ENCODE results near the gene IL24. TPM values are rescaled to one million over a fixed set of nuclear protein-coding genes. Genes with fewer than 3 reads are reported as not detected.

Gene IL24
- polyA plus RNA-seq, 2 donors, result not detected

GRCh38 chr1:206875752-206876377, 21.4 kb upstream of the IL24 start:
- no peak overlapping the region for H3K4me3 ChIP-seq (ENCODE audit: low read depth in 1 of 2, low read length in 2 of 2)
- H3K4me1 ChIP-seq (ENCODE audit: control insufficient read depth in 2 of 2, insufficient read depth in 2 of 2, low read length in 1 of 2), result no peaks in the 10 kb centered on the region
- no peak overlapping the region for H3K27ac ChIP-seq (ENCODE audit: low read depth in 2 of 2, low read length in 1 of 2)
- no peaks in the 10 kb centered on the region for H3K36me3 ChIP-seq (ENCODE audit: control insufficient read depth in 2 of 2, insufficient read depth in 2 of 2, low read length in 1 of 2)
- 81 to 85% methylated on average over 3 of the region's 3 CpGs for WGBS, 2 donors
- peaks cover 2 to 4% of the 10 kb centered on the region in 2 donors for H3K9me3 ChIP-seq (ENCODE audit: control insufficient read depth in 2 of 2, insufficient read depth in 1 of 2, low read depth in 1 of 2, low read length in 1 of 2)
- no peaks in the 10 kb centered on the region for H3K27me3 ChIP-seq (ENCODE audit: control insufficient read depth in 1 of 2, insufficient read depth in 2 of 2, low read length in 2 of 2)

GRCh38 chr1:206878456-206878855, 18.8 kb upstream of the IL24 start:
- H3K9me3 ChIP-seq (ENCODE audit: control insufficient read depth in 2 of 2, insufficient read depth in 1 of 2, low read depth in 1 of 2, low read length in 1 of 2), result peaks cover 2 to 4% of the 10 kb centered on the region in 2 donors
- no peak overlapping the region for H3K27ac ChIP-seq (ENCODE audit: low read depth in 2 of 2, low read length in 1 of 2)
- no peaks in the 10 kb centered on the region for H3K27me3 ChIP-seq (ENCODE audit: control insufficient read depth in 1 of 2, insufficient read depth in 2 of 2, low read length in 2 of 2)
- no peaks in the 10 kb centered on the region for H3K36me3 ChIP-seq (ENCODE audit: control insufficient read depth in 2 of 2, insufficient read depth in 2 of 2, low read length in 1 of 2)
- no peak overlapping the region for H3K4me3 ChIP-seq (ENCODE audit: low read depth in 1 of 2, low read length in 2 of 2)
- H3K4me1 ChIP-seq (ENCODE audit: control insufficient read depth in 2 of 2, insufficient read depth in 2 of 2, low read length in 1 of 2), result no peaks in the 10 kb centered on the region

DNA sequence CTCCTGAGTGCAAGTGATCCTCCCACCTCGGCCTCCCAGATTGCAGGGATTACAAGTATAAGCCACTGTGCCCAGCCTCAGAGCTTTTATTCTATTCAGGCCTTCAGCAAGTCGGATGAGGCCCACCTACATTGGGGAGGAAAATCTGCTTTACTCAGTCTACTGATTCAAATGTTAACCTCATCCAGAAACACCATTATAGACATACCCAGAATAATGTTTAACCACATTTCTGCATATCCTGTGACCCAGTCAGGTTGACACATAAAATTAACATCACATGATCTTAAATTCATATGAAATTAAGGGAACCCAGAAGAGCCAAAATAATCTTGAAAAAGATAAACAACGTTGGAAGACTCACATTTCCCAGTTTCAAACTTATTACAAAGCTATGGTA, 16.9 kb upstream of the IL24 start:
- Histone ChIP-seq H3K27ac (ENCODE audit: low read depth in 2 of 2, low read length in 1 of 2) (no peak overlapping the region), H3K4me1 (ENCODE audit: control insufficient read depth in 2 of 2, insufficient read depth in 2 of 2, low read length in 1 of 2) (no peaks in the 10 kb centered on the region), H3K4me3 (ENCODE audit: low read depth in 1 of 2, low read length in 2 of 2) (no peak overlapping the region), H3K9me3 (ENCODE audit: control insufficient read depth in 2 of 2, insufficient read depth in 1 of 2, low read depth in 1 of 2, low read length in 1 of 2) (peaks cover 2 to 4% of the 10 kb centered on the region in 2 donors), H3K36me3 (ENCODE audit: control insufficient read depth in 2 of 2, insufficient read depth in 2 of 2, low read length in 1 of 2) (no peaks in the 10 kb centered on the region), H3K27me3 (ENCODE audit: control insufficient read depth in 1 of 2, insufficient read depth in 2 of 2, low read length in 2 of 2) (no peaks in the 10 kb centered on the region)
- WGBS, 2 donors, result 79 to 82% methylated on average over 3 of the region's 3 CpGs

DNA sequence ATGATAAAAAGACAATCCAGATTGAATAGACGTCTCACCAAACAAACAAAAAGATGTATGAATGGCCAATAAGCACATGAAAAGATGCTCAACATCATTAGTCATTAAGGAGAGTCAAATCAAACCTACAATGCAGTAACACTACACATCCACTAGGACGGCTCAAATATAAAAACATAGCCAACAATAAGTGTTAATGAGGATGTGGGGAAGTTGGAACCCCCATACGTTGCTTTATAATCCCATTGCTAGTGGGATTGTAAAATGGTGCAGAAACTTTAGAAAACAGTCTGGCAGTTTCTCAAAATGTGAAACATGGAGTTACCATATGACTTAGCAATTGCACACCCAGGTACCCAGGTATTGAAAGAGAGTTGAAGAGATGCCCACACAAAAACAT, 14.7 kb upstream of the IL24 start:
- Histone ChIP-seq H3K4me3 (ENCODE audit: low read depth in 1 of 2, low read length in 2 of 2) (no peak overlapping the region), H3K9me3 (ENCODE audit: control insufficient read depth in 2 of 2, insufficient read depth in 1 of 2, low read depth in 1 of 2, low read length in 1 of 2) (peaks cover 2 to 4% of the 10 kb centered on the region in 2 donors), H3K27ac (ENCODE audit: low read depth in 2 of 2, low read length in 1 of 2) (no peak overlapping the region), H3K27me3 (ENCODE audit: control insufficient read depth in 1 of 2, insufficient read depth in 2 of 2, low read length in 2 of 2) (no peaks in the 10 kb centered on the region), H3K4me1 (ENCODE audit: control insufficient read depth in 2 of 2, insufficient read depth in 2 of 2, low read length in 1 of 2) (no peaks in the 10 kb centered on the region), H3K36me3 (ENCODE audit: control insufficient read depth in 2 of 2, insufficient read depth in 2 of 2, low read length in 1 of 2) (no peaks in the 10 kb centered on the region)
- 72 to 76% methylated on average over 3 of the region's 3 CpGs for WGBS, 2 donors

GRCh38 chr1:206883160-206883559, 14.1 kb upstream of the IL24 start:
- WGBS, 2 donors, result 94 to 97% methylated on average over 1 of the region's 1 CpG
- H3K9me3 ChIP-seq (ENCODE audit: control insufficient read depth in 2 of 2, insufficient read depth in 1 of 2, low read depth in 1 of 2, low read length in 1 of 2), result peaks cover 2 to 3% of the 10 kb centered on the region in 2 donors
- H3K36me3 ChIP-seq (ENCODE audit: control insufficient read depth in 2 of 2, insufficient read depth in 2 of 2, low read length in 1 of 2), result no peaks in the 10 kb centered on the region
- no peak overlapping the region for H3K27ac ChIP-seq (ENCODE audit: low read depth in 2 of 2, low read length in 1 of 2)
- H3K4me1 ChIP-seq (ENCODE audit: control insufficient read depth in 2 of 2, insufficient read depth in 2 of 2, low read length in 1 of 2), result no peaks in the 10 kb centered on the region
- no peak overlapping the region for H3K4me3 ChIP-seq (ENCODE audit: low read depth in 1 of 2, low read length in 2 of 2)
- H3K27me3 ChIP-seq (ENCODE audit: control insufficient read depth in 1 of 2, insufficient read depth in 2 of 2, low read length in 2 of 2), result no peaks in the 10 kb centered on the region

DNA sequence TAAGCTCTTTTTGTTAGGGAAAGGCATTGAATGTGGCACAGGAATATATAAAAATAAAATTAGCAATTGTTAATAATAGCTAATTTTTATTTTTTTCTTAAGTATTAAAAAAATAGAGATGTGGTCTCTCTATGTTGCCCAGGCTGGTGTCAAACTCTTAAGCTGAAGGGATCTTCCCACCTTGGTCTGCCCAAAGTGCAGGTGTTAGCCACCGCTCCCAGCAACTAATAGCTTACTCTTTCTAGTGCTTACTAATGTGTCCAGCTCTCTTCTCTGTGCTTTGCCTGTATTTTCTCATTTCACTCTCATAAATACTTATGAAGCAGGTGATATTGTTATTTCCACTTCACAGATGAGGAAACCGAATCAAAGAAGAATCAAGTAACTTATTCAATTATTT, 13.4 kb upstream of the IL24 start:
- WGBS, 2 donors, result 88 to 96% methylated on average over 2 of the region's 2 CpGs
- Histone ChIP-seq H3K4me1 (ENCODE audit: control insufficient read depth in 2 of 2, insufficient read depth in 2 of 2, low read length in 1 of 2) (no peaks in the 10 kb centered on the region), H3K36me3 (ENCODE audit: control insufficient read depth in 2 of 2, insufficient read depth in 2 of 2, low read length in 1 of 2) (no peaks in the 10 kb centered on the region), H3K27ac (ENCODE audit: low read depth in 2 of 2, low read length in 1 of 2) (no peak overlapping the region), H3K27me3 (ENCODE audit: control insufficient read depth in 1 of 2, insufficient read depth in 2 of 2, low read length in 2 of 2) (no peaks in the 10 kb centered on the region), H3K9me3 (ENCODE audit: control insufficient read depth in 2 of 2, insufficient read depth in 1 of 2, low read depth in 1 of 2, low read length in 1 of 2) (no peaks in the 10 kb centered on the region), H3K4me3 (ENCODE audit: low read depth in 1 of 2, low read length in 2 of 2) (no peak overlapping the region)

GRCh38 chr1:206885341-206886060, 11.7 kb upstream of the IL24 start:
- Histone ChIP-seq H3K4me1 (ENCODE audit: control insufficient read depth in 2 of 2, insufficient read depth in 2 of 2, low read length in 1 of 2) (no peaks in the 10 kb centered on the region), H3K27me3 (ENCODE audit: control insufficient read depth in 1 of 2, insufficient read depth in 2 of 2, low read length in 2 of 2) (no peaks in the 10 kb centered on the region), H3K27ac (ENCODE audit: low read depth in 2 of 2, low read length in 1 of 2) (no peak overlapping the region), H3K4me3 (ENCODE audit: low read depth in 1 of 2, low read length in 2 of 2) (no peak overlapping the region), H3K36me3 (ENCODE audit: control insufficient read depth in 2 of 2, insufficient read depth in 2 of 2, low read length in 1 of 2) (no peaks in the 10 kb centered on the region), H3K9me3 (ENCODE audit: control insufficient read depth in 2 of 2, insufficient read depth in 1 of 2, low read depth in 1 of 2, low read length in 1 of 2) (no peaks in the 10 kb centered on the region)
- WGBS, 2 donors, result 44 to 62% methylated on average over 3 of the region's 3 CpGs

DNA sequence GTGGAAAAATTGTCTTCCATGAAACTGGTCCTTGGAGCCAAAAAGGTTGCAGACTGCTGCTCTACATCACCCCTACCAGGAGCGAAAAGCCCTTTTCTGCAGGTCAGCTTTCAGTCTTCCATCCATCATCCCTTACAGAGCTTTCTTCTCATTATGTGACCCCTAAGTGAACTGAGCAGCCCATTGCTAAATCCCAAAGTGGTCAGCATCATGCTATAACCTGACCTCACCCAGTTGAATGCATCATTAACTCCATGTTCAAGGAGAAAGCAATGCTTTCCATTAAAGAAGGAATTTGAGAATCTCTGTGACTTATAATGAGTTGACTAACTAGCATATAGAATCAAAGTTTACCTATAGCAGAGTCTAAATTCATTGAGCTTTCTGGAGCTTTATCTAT, 10.4 kb upstream of the IL24 start:
- H3K27ac ChIP-seq (ENCODE audit: low read depth in 2 of 2, low read length in 1 of 2), result no peak overlapping the region
- H3K36me3 ChIP-seq (ENCODE audit: control insufficient read depth in 2 of 2, insufficient read depth in 2 of 2, low read length in 1 of 2), result no peaks in the 10 kb centered on the region
- no peak overlapping the region for H3K4me3 ChIP-seq (ENCODE audit: low read depth in 1 of 2, low read length in 2 of 2)

GRCh38 chr1:206887701-206888100, 9.5 kb upstream of the IL24 start:
- 52 to 59% methylated on average over 4 of the region's 4 CpGs for WGBS, 2 donors
- no peaks in the 10 kb centered on the region for H3K4me1 ChIP-seq (ENCODE audit: control insufficient read depth in 2 of 2, insufficient read depth in 2 of 2, low read length in 1 of 2)
- H3K9me3 ChIP-seq (ENCODE audit: control insufficient read depth in 2 of 2, insufficient read depth in 1 of 2, low read depth in 1 of 2, low read length in 1 of 2), result no peaks in the 10 kb centered on the region
- no peaks in the 10 kb centered on the region for H3K36me3 ChIP-seq (ENCODE audit: control insufficient read depth in 2 of 2, insufficient read depth in 2 of 2, low read length in 1 of 2)
- H3K4me3 ChIP-seq (ENCODE audit: low read depth in 1 of 2, low read length in 2 of 2), result no peak overlapping the region
- no peaks in the 10 kb centered on the region for H3K27me3 ChIP-seq (ENCODE audit: control insufficient read depth in 1 of 2, insufficient read depth in 2 of 2, low read length in 2 of 2)
- no peak overlapping the region for H3K27ac ChIP-seq (ENCODE audit: low read depth in 2 of 2, low read length in 1 of 2)

More for the DNA sequence above, 10.4 kb upstream of the IL24 start:
- Histone ChIP-seq H3K4me1 (ENCODE audit: control insufficient read depth in 2 of 2, insufficient read depth in 2 of 2, low read length in 1 of 2) (no peaks in the 10 kb centered on the region), H3K9me3 (ENCODE audit: control insufficient read depth in 2 of 2, insufficient read depth in 1 of 2, low read depth in 1 of 2, low read length in 1 of 2) (no peaks in the 10 kb centered on the region), H3K27me3 (ENCODE audit: control insufficient read depth in 1 of 2, insufficient read depth in 2 of 2, low read length in 2 of 2) (no peaks in the 10 kb centered on the region)
- WGBS, 2 donors, result 85 to 93% methylated on average over 1 of the region's 1 CpG

Measured in esophagus (tissue), 2 donors.